Smooth muscle cell (in vitro differentiated cells): Measurements from ENCODE around the gene RPS27A. TPM values are rescaled to one million over a fixed set of nuclear protein-coding genes. Genes with fewer than 3 reads are reported as not detected.

Experiments used
- DNase-seq: peaks from one replicate; lab custom pipeline; 2025; ENCODE audit not compliant: unreplicated experiment; lab: John Stamatoyannopoulos, UW
- H2AFZ ChIP-seq: fragments of 200-600 bp; sonication (generic); 2 replicates; pipeline ENCODE4 v1.6.0; 2016; ENCODE audit warnings: antibody characterized with exemption, low read depth, mild to moderate bottlenecking
- H3F3A ChIP-seq: fragments of 200-600 bp; sonication (generic); 2 replicates; pipeline ENCODE4 v1.6.0; 2017; ENCODE audit warnings: antibody characterized with exemption, low read depth
- H3K27ac ChIP-seq: fragments of 200-600 bp; sonication (generic); 2 replicates; pipeline ENCODE4 v1.5.1; 2016; ENCODE audit warnings: low read depth, mild to moderate bottlenecking
- H3K27me3 ChIP-seq: fragments of 200-600 bp; sonication (generic); 2 replicates; pipeline ENCODE4 v1.6.1; 2016; ENCODE audit warnings: low read depth, mild to moderate bottlenecking
- H3K36me3 ChIP-seq: fragments of 200-600 bp; sonication (generic); 2 replicates; pipeline ENCODE4 v1.5.1; 2016; ENCODE audit warnings: low read depth
- H3K4me1 ChIP-seq: fragments of 200-600 bp; sonication (generic); 2 replicates; pipeline ENCODE4 v1.5.1; 2016; ENCODE audit warnings: low read depth
- H3K4me2 ChIP-seq: fragments of 200-600 bp; sonication (generic); 2 replicates; pipeline ENCODE4 v1.6.0; 2016; ENCODE audit warnings: mild to moderate bottlenecking
- H3K4me3 ChIP-seq: fragments of 200-600 bp; sonication (generic); 2 replicates; pipeline ENCODE4 v1.5.1; 2016; ENCODE audit warnings: mild to moderate bottlenecking
- H3K79me2 ChIP-seq: fragments of 200-600 bp; sonication (generic); 2 replicates; pipeline ENCODE4 v1.6.0; 2016; ENCODE audit warnings: low read depth, mild to moderate bottlenecking
- H3K9ac ChIP-seq: fragments of 200-600 bp; sonication (generic); 2 replicates; pipeline ENCODE4 v1.6.0; 2016; ENCODE audit warnings: low read depth
- H3K9me3 ChIP-seq: fragments of 200-600 bp; sonication (generic); replicated peaks from 2 replicates; pipeline ENCODE4 v1.5.1; 2016; ENCODE audit warnings: low read depth
- H4K20me1 ChIP-seq: fragments of 200-600 bp; sonication (generic); 2 replicates; pipeline ENCODE4 v1.6.0; 2016; ENCODE audit warnings: low read depth
- WGBS: methylation state at CpG from one replicate; pipeline ENCODE4 v1.1.7; 2016; ENCODE audit warnings: low lambda C conversion rate; 5-methylcytosine and 5-hydroxymethylcytosine counted together
- polyA plus RNA-seq: library from polyadenylated mRNA; unstranded; fragments of >200 nt; fragmentation: Nextera tagmentation; extraction: Ambion mirVana; gene quantifications from 2 replicates; pipeline ENCODE4 v1.2.1, GENCODE V29; 2016
- total RNA-seq: library from RNA; depleted of rRNA; stranded (reverse); fragments of >200 nt; gene quantifications from 2 replicates; pipeline ENCODE4 v1.2.3, GENCODE V29; 2014
- TF ChIP-seq, protein P1 (sequence below): fragments of 200-600 bp; sonication (generic); IDR thresholded peaks from 2 replicates; pipeline ENCODE4 v1.5.1; 2017; ENCODE audit warnings: borderline replicate concordance, mild to moderate bottlenecking, antibody characterized with exemption; ENCODE audit not compliant: insufficient read depth, poor library complexity, severe bottlenecking

The RPS27A gene
- total and polyA plus RNA-seq, 2 experiments from 2014 or later = 733 to 2,208 TPM

- peak overlapping the region; percentile 65 for H3K27ac ChIP-seq
- H3K4me3 ChIP-seq = peak overlapping the region; percentile 66
- H3K9me3 ChIP-seq = no peaks in the 10 kb centered on the region
- no peaks in the 10 kb centered on the region for H4K20me1 ChIP-seq
- WGBS = 10% methylated on average over 60 of the region's 60 CpGs
- no peaks in the 10 kb centered on the region for H3K36me3 ChIP-seq
- H3K4me2 ChIP-seq = peak overlapping the region; percentile 85
- DNase-seq = peak; percentile 58
- peaks cover 14% of the 10 kb centered on the region for H3K4me1 ChIP-seq
- H3K79me2 ChIP-seq = no peaks in the 10 kb centered on the region
- H3K27me3 ChIP-seq = no peaks in the 10 kb centered on the region
- H3K9ac ChIP-seq = peak overlapping the region; percentile 66
- TF ChIP-seq, protein P1, sequence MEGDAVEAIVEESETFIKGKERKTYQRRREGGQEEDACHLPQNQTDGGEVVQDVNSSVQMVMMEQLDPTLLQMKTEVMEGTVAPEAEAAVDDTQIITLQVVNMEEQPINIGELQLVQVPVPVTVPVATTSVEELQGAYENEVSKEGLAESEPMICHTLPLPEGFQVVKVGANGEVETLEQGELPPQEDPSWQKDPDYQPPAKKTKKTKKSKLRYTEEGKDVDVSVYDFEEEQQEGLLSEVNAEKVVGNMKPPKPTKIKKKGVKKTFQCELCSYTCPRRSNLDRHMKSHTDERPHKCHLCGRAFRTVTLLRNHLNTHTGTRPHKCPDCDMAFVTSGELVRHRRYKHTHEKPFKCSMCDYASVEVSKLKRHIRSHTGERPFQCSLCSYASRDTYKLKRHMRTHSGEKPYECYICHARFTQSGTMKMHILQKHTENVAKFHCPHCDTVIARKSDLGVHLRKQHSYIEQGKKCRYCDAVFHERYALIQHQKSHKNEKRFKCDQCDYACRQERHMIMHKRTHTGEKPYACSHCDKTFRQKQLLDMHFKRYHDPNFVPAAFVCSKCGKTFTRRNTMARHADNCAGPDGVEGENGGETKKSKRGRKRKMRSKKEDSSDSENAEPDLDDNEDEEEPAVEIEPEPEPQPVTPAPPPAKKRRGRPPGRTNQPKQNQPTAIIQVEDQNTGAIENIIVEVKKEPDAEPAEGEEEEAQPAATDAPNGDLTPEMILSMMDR = no peak
- peak overlapping the region; percentile 66 for H2AFZ ChIP-seq
- peaks cover 9% of the 10 kb centered on the region for H3F3A ChIP-seq
Observed at GRCh38 chr2:55282110-55282917, 49.8 kb downstream of the RPS27A start.

GRCh38 chr2:55283083-55283482 is 50.6 kb downstream of the RPS27A start:
- Histone ChIP-seq H3K36me3 (no peaks in the 10 kb centered on the region), H4K20me1 (no peaks in the 10 kb centered on the region), H3K4me1 (peaks cover 14% of the 10 kb centered on the region), H3K4me3 (peak overlapping the region; percentile 66), H3K27me3 (no peaks in the 10 kb centered on the region), H3K9ac (no peak overlapping the region), H3K79me2 (no peaks in the 10 kb centered on the region), H2AFZ (no peak overlapping the region), H3F3A (peaks cover 9% of the 10 kb centered on the region), H3K4me2 (no peak overlapping the region), H3K27ac (no peak overlapping the region), H3K9me3 (no peaks in the 10 kb centered on the region)
- no peak for DNase-seq
- TF ChIP-seq, protein P1 = no peak
- 98% methylated on average over 12 of the region's 12 CpGs for WGBS

Other genes starting within 250 kb of the RPS27A start
- 246 and 295 TPM in 2 replicates for gene RTN4, start 182.2 kb upstream of the RPS27A start, total RNA-seq
- gene RTN4, start 182.2 kb upstream of the RPS27A start, polyA plus RNA-seq = 335 and 371 TPM in 2 replicates
- gene CLHC1, start 395 bp upstream of the RPS27A start, total RNA-seq = 14.4 and 17.1 TPM in 2 replicates
- gene CLHC1, start 395 bp upstream of the RPS27A start, polyA plus RNA-seq = 10.0 and 11.2 TPM in 2 replicates
- 22.7 and 27.9 TPM in 2 replicates for gene MTIF2, start 36.5 kb downstream of the RPS27A start, total RNA-seq
- gene MTIF2, start 36.5 kb downstream of the RPS27A start, polyA plus RNA-seq = 11.6 and 16.5 TPM in 2 replicates
- 71.1 and 85.6 TPM in 2 replicates for gene CCDC88A, start 187.2 kb downstream of the RPS27A start, total RNA-seq
- 28.8 and 32.1 TPM in 2 replicates for gene CCDC88A, start 187.2 kb downstream of the RPS27A start, polyA plus RNA-seq